GM10248 (cell line): ENCODE measurements around the gene SURF1.
A peak's percentile ranks its signal among the peaks of the same experiment; 100 is the strongest.
"Not testable (repeated sequence)": the region's sequence is repeated elsewhere in the genome, so short reads cannot be mapped to it uniquely, and the experiment has no call there.

Experiments used
- CTCF ChIA-PET: fragments of 300-600 bp; sonication (Branson Sonifier 250); formaldehyde crosslinking; extraction: SDS; loops from one replicate; lab custom pipeline; 2021; ENCODE audit warnings: antibody characterized with exemption; lab: Yijun Ruan, JAX
- POLR2A ChIA-PET: fragments of 350-650 bp; sonication (Branson Sonifier 250); formaldehyde crosslinking; extraction: SDS; loops from one replicate; lab custom pipeline; 2020; ENCODE audit warnings: antibody characterized with exemption; lab: Yijun Ruan, JAX
- DNase-seq: peaks from one replicate; pipeline ENCODE4 v3.0.0; 2012; ENCODE audit errors: extremely low spot score
- CTCF ChIP-seq: IDR thresholded peaks from 2 replicates; pipeline ENCODE4 v1.5.1; 2012; ENCODE audit warnings: mild to moderate bottlenecking, low read depth; ENCODE audit errors: extremely low read depth, missing control alignments, control extremely low read depth

SURF1 gene

GRCh38 chr9:133340256-133340655 is 16.0 kb downstream of the SURF1 start:
- POLR2A ChIA-PET: interaction anchor here (1.1 to 1.2 kb wide), 2 partner anchors 8 to 32 kb away, joined by 3 read pairs; partner anchors contain the start of genes MED22 and RPL7A
- no peak for DNase-seq
- no peak for TF ChIP-seq CTCF
- CTCF ChIA-PET: interaction anchor here (1.1 to 1.6 kb wide), 2 partner anchors 10 to 30 kb away, joined by 4 to 6 read pairs; no protein-coding TSS in a partner anchor

GRCh38 chr9:133339641-133340040 is 16.6 kb downstream of the SURF1 start:
- POLR2A ChIA-PET: interaction anchor here (1.1 to 1.2 kb wide), 2 partner anchors 8 to 33 kb away, joined by 3 read pairs; partner anchors contain the start of genes MED22 and RPL7A

GRCh38 chr9:133335924-133336811 is 20.1 kb downstream of the SURF1 start, which contains the start of gene SURF6:
Gene SURF6 (minus strand): TSS chr9:133336188. CDS start chr9:133336132, 56 bp downstream.
- TF ChIP-seq CTCF: no peak
- DNase-seq: peak; percentile 93
- ChIA-PET CTCF (no interaction called here), POLR2A (interaction anchor here (0.6 kb wide), 1 partner anchor 36 kb away, joined by 4 read pairs; no protein-coding TSS in a partner anchor)

More at GRCh38 chr9:133339641-133340040, 16.6 kb downstream of the SURF1 start:
- TF ChIP-seq CTCF: no peak
- CTCF ChIA-PET: interaction anchor here (1.1 to 1.6 kb wide), 2 partner anchors 10 to 31 kb away, joined by 4 to 6 read pairs; no protein-coding TSS in a partner anchor
- DNase-seq: no peak

- ChIA-PET POLR2A (interaction anchor here (0.7 kb wide), 1 partner anchor 14 kb away, joined by 3 read pairs; no protein-coding TSS in a partner anchor), CTCF (interaction anchor here (1.3 kb wide), 2 partner anchors 9 to 154 kb away, joined by 3 to 4 read pairs; no protein-coding TSS in a partner anchor)
- DNase-seq: not testable (repeated sequence)
Measured at GRCh38 chr9:133334888-133335287, 21.4 kb downstream of the SURF1 start.

- TF ChIP-seq CTCF: no peak
- ChIA-PET POLR2A (no interaction called here), CTCF (interaction anchor here (1.3 kb wide), 3 partner anchors 9 to 153 kb away, joined by 3 to 4 read pairs (median 4); no protein-coding TSS in a partner anchor)
- DNase-seq: no peak
Measured at GRCh38 chr9:133334161-133334560, 22.1 kb downstream of the SURF1 start.

GRCh38 chr9:133333566-133333965 is 22.7 kb downstream of the SURF1 start:
- CTCF ChIA-PET: interaction anchor here (1.1 to 1.3 kb wide), 4 partner anchors 8 to 153 kb away, joined by 3 to 4 read pairs (median 4); no protein-coding TSS in a partner anchor
- no peak for DNase-seq
- POLR2A ChIA-PET: no interaction called here
- no peak for TF ChIP-seq CTCF
